Measurements from ENCODE around the gene BACH2.

BACH2 gene

DNA sequence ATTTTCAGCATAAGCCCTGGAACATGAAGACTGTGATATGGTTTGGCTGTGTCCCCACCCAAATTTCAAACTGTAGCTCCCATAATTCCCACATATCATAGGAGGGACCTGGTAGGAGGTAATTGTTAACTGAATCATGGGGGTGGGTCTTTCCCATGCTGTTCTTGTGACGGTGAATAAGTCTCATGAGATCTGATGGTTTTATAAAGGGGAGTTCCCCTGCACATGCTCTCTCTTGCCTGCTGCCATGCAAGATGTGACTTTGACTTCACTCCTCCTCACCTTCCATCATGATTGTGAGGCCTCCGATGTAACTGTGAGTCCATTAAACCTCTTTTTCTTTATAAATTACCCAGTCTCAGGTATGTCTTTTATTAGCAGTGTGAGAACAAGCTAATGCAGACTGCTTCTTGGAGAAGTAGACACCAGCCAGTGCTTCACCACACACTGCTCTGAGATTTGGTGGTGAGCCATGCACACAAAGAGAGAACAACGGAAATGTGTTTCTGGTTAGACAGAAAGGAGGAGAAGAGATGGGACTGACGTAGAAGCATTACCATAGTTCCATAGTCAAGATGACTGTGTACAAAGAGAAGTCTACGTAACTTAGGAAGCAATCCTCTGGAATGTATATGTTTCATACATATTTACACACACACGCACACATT, 97.8 kb downstream of the BACH2 start:
- TF ChIP-seq, protein P1, sequence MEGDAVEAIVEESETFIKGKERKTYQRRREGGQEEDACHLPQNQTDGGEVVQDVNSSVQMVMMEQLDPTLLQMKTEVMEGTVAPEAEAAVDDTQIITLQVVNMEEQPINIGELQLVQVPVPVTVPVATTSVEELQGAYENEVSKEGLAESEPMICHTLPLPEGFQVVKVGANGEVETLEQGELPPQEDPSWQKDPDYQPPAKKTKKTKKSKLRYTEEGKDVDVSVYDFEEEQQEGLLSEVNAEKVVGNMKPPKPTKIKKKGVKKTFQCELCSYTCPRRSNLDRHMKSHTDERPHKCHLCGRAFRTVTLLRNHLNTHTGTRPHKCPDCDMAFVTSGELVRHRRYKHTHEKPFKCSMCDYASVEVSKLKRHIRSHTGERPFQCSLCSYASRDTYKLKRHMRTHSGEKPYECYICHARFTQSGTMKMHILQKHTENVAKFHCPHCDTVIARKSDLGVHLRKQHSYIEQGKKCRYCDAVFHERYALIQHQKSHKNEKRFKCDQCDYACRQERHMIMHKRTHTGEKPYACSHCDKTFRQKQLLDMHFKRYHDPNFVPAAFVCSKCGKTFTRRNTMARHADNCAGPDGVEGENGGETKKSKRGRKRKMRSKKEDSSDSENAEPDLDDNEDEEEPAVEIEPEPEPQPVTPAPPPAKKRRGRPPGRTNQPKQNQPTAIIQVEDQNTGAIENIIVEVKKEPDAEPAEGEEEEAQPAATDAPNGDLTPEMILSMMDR (IDR thresholded peaks at IDR 0.05; ENCODE audit: low read depth, low read length) = no peak
- no peak for DNase-seq (ENCODE audit: extremely low read depth, low read depth)

DNA sequence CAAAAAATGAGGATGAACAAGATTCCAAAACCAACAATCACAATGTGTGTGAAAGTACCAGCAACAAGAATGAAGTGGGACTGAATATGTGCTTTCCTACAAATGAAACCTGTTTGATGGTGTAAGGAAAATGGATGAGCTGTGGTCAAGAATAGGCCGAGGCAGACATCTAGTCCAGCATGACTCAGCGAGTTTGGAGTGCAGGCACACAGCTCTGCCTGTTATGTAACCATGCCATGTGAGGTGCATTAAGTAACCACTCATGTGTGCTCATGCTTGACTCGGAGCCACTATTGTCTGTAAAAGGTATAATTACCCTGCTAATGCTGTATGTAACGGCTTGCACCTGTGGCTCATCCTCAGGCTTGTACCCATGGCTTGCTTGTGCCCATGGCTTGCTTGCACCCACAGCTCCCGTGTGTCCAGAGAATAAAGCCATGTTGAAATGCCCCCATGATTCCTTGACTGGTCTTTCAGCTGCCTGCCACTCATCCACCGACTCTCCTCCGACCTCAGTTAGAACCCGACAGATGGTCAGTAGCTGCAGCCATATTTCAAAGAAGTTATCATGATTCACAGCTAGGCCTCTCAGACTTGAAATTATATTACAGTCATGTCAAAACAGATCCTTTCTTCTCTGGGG, 98.7 kb downstream of the BACH2 start:
- DNase-seq (ENCODE audit: extremely low read depth, low read depth) = no peak
- TF ChIP-seq, protein P1 (IDR thresholded peaks at IDR 0.05; ENCODE audit: low read depth, low read length) = no peak

DNA sequence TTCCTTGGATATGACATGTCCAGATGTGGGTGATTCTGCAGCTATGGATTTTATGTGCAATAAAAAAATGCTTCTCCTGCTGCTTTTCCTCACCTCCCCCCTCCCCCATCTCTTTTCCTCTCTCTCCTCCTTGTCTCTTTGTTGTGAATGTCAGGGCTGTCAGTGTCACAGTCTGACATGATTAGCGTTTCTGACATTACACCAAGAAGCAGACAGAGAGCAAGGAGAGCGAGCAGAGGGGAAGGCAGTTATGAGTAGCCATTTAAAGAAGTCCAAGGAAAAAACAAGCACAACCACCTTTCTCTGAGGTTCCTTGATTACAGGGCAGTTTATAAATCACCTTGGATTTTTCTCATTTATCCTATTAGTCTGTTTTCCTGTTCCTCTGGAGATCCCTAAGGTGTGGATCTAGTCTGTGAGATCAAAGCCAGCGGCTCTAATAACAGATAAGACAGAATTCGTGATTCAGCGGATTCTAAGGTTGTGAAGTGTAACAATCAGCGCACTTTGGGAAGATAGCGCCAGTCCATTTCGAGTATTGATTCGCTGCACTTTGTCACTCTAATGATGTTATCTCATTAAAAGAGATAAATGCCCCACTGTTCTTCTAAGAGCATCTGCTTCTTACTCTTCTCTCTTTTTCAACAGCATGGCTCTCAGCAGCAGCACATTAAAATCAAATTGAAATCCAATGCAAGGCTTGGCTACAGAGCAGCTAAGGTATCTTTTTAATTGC, 101.4 kb downstream of the BACH2 start:
- no peak for DNase-seq (ENCODE audit: extremely low read depth, low read depth)
- TF ChIP-seq, protein P1 (IDR thresholded peaks at IDR 0.05; ENCODE audit: low read depth, low read length) = no peak

DNA sequence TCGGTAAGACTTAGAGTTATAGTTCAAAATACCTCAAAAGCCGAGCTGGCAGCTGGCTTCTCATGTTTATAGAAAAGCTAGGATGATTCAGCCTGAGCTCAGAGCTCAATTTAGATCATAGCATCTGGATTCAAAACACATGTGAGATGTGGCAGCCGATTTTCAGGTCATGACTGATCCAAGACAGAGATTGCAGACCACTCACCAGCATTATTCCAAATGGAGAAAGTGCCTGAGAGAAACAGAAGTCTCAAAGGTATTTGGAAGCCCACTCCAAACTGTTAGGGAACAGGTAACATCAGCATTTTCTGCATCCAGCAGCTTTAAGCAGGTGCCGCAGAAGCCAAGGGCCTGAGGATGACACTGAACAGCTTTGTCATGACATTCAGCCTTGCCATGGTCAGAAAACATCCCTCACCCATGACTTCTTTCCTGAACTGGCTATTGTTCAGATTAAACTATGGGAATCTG, 102.2 kb downstream of the BACH2 start:
- DNase-seq (ENCODE audit: extremely low read depth, low read depth) = peak; percentile 34
- TF ChIP-seq, protein P1 (IDR thresholded peaks at IDR 0.05; ENCODE audit: low read depth, low read length) = no peak

DNA sequence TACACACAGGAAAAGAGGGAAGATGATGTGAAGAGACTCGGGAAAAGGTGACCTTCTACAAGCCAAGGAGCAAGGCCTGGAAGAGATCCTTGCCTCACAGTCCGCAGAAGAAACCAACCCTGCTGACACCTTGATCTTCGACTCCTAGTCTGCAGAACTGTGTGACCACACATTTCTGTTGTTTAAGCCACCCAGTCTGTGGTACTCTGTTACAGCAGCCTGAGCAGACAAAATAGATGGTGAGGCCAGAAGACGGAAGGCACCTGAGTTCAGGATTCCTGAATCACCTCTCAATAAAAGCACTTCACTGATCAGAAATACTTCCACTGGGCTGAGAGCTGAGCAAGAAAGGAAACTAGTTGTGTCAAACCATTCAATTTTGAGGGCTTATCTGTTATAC, 103.3 kb downstream of the BACH2 start:
- TF ChIP-seq, protein P1 (IDR thresholded peaks at IDR 0.05; ENCODE audit: low read depth, low read length) = no peak

DNA sequence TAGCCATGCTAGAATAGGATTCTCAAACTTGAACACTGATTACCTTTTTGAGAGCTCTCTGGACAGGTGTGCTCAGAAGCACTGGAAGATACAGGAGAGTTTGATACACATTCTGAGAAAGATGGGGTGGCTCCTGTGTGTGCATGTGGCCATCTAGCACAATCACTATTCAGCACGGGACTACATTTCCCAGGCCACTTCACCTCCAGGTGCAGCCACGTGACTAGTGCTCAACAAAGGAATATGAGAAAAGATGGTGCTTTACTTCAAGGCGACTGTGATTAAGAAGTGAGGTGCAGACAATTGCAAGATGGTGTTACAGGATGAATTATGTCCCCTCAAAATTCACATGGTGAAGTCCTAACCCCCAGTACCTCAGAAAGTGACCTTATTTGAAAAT, 103.8 kb downstream of the BACH2 start:
- TF ChIP-seq, protein P1 (IDR thresholded peaks at IDR 0.05; ENCODE audit: low read depth, low read length) = no peak
- DNase-seq (ENCODE audit: extremely low read depth, low read depth) = no peak

More for the DNA sequence above, 103.3 kb downstream of the BACH2 start:
- DNase-seq (ENCODE audit: extremely low read depth, low read depth) = no peak
